Measurements from ENCODE around the gene KLB. TPM values are rescaled to one million over a fixed set of nuclear protein-coding genes. Genes with fewer than 3 reads are reported as not detected.

KLB gene
- total and polyA plus RNA-seq, 2 of the 4 experiments (the other 2 are of a cell fraction) = not detected

GRCh38 chr4:39476187-39476895 is 69.6 kb downstream of the KLB start:
- CTCF ChIA-PET = no interaction called here
- dilution Hi-C loops (cut with HindIII; ENCODE audit: low sequenced_read_pairs, unreplicated experiment) = no loop called here

More at GRCh38 chr4:39476187-39476895, 69.6 kb downstream of the KLB start:
- Histone ChIP-seq H2BK120ac (ENCODE audit: low read depth, low read length) (no peak overlapping the region), H3K4me3 (ENCODE audit: insufficient read depth, low read depth, low read length) (no peak overlapping the region), H3K4me2 (ENCODE audit: low read depth, low read length) (no peak overlapping the region), H3K27me3 (ENCODE audit: control insufficient read depth, insufficient read depth, low read length) (no peaks in the 10 kb centered on the region), H3K9me1 (ENCODE audit: insufficient read depth, low read length) (no peaks in the 10 kb centered on the region), H4K8ac (ENCODE audit: low read depth in 2 of 2, low read length in 2 of 2) (no peak overlapping the region), H4K91ac (ENCODE audit: insufficient read depth, low read depth, low read length) (no peak overlapping the region), H2BK20ac (ENCODE audit: low read depth, low read length) (no peak overlapping the region), H3K9ac (ENCODE audit: low read depth, low read length) (no peak overlapping the region), H3K23ac (ENCODE audit: low read depth, low read length) (no peak overlapping the region), H4K5ac (ENCODE audit: low read depth, low read length) (no peak overlapping the region), H3K9me3 (ENCODE audit: control insufficient read depth, insufficient read depth, low read length) (no peaks in the 10 kb centered on the region), H3K18ac (ENCODE audit: low read depth, low read length) (no peak overlapping the region), H3K79me1 (ENCODE audit: low read depth in 1 of 2, low read length in 2 of 2) (no peaks in the 10 kb centered on the region), H2AK5ac (ENCODE audit: low read depth, low read length) (no peak overlapping the region), H2AK9ac (replicated peaks; ENCODE audit: low read depth, low read length, poor library complexity) (no peak overlapping the region), H2BK15ac (ENCODE audit: low read depth, low read length) (no peak overlapping the region), H3K4me1 (ENCODE audit: control insufficient read depth, insufficient read depth, low read length) (no peaks in the 10 kb centered on the region), H3K36me3 (ENCODE audit: control insufficient read depth, insufficient read depth, low read length) (peaks cover 3% of the 10 kb centered on the region; the same call in 1 of the 2 replicates), H2AFZ (replicated peaks; ENCODE audit: low read length, poor library complexity) (no peak overlapping the region), H3K4ac (ENCODE audit: low read depth, low read length) (no peak overlapping the region), H2BK5ac (ENCODE audit: low read depth, low read length, poor library complexity, severe bottlenecking) (no peak overlapping the region), H3K14ac (replicated peaks; ENCODE audit: low read depth, low read length) (no peak overlapping the region), H3K27ac (ENCODE audit: insufficient read depth, low read length) (no peak overlapping the region), H4K20me1 (ENCODE audit: insufficient read depth, low read length) (no peaks in the 10 kb centered on the region), H3K56ac (ENCODE audit: extremely low read depth, insufficient read depth, low read length) (no peak overlapping the region)
- intact Hi-C loops (cut with micrococcal nuclease) = no loop called here
- DNase-seq (peak; percentile 28), ATAC-seq (ENCODE audit: low read depth) (no peak)
- POLR2A ChIA-PET (ENCODE audit: unreplicated experiment) = no interaction called here
- no peak for TF ChIP-seq CEBPB (IDR thresholded peaks at IDR 0.05; ENCODE audit: low read depth, low read length)
- no peak for TF ChIP-seq RAD21 (IDR thresholded peaks at IDR 0.05; ENCODE audit: low read length)
- no peak for TF ChIP-seq ELK1 (IDR thresholded peaks at IDR 0.05; ENCODE audit: borderline replicate concordance, low read depth, low read length)
- no peak for TF ChIP-seq NFE2L2 (IDR thresholded peaks at IDR 0.05; ENCODE audit: low read depth, low read length)
- no peak for TF ChIP-seq MAZ (IDR thresholded peaks at IDR 0.05; ENCODE audit: borderline replicate concordance, low read depth, low read length)
- no peak for TF ChIP-seq RCOR1 (IDR thresholded peaks at IDR 0.05; ENCODE audit: insufficient replicate concordance, low read length)
- TF ChIP-seq BHLHE40 (IDR thresholded peaks at IDR 0.05; ENCODE audit: low read depth, low read length) = no peak
- TF ChIP-seq RFX5 (IDR thresholded peaks at IDR 0.05; ENCODE audit: low read depth, low read length) = no peak
- TF ChIP-seq USF2 (IDR thresholded peaks at IDR 0.05; ENCODE audit: low read depth, low read length) = no peak
- 90% methylated on average over 2 of the region's 5 CpGs; no CpG with 5 or more reads in 1 of the 2 experiments for WGBS, 2 experiments (ENCODE audit: extremely low coverage in 2 of 2, insufficient read length in 1 of 2)
- BruUV-seq (replicated peaks) = no TSS peak
- in situ Hi-C loops (cut with MboI; ENCODE audit: low sequenced_read_pairs) = no loop called here
